22Rv1 (cell line): ENCODE measurements around the gene XAGE1B.
"Not testable (repeated sequence)": the region's sequence is repeated elsewhere in the genome, so short reads cannot be mapped to it uniquely, and the experiment has no call there.

Experiments used
- H3K27ac ChIP-seq: fragments of 450-650 bp; 2 replicates; pipeline ENCODE4 v1.5.1; 2017
- CTCF ChIP-seq: fragments of 450-650 bp; IDR thresholded peaks from 2 replicates; pipeline ENCODE4 v1.5.1; 2017; ENCODE audit warnings: mild to moderate bottlenecking
- ZFX ChIP-seq: fragments of 450-650 bp; IDR thresholded peaks from 2 replicates; pipeline ENCODE4 v1.6.1; 2017; ENCODE audit warnings: antibody characterized with exemption, borderline replicate concordance

XAGE1B gene

GRCh38 chrX:52509916-52510315 is 6.9 kb downstream of the XAGE1B start:
- no peak overlapping the region for H3K27ac ChIP-seq

GRCh38 chrX:52507331-52507730 is 9.5 kb downstream of the XAGE1B start:
- H3K27ac ChIP-seq = no peak overlapping the region
- TF ChIP-seq ZFX = no peak
- TF ChIP-seq CTCF = no peak

More at GRCh38 chrX:52509916-52510315, 6.9 kb downstream of the XAGE1B start:
- TF ChIP-seq ZFX = no peak
- TF ChIP-seq CTCF = no peak

- TF ChIP-seq ZFX (no peak), CTCF (no peak)
Observed at GRCh38 chrX:52504551-52504950, 12.3 kb downstream of the XAGE1B start.

GRCh38 chrX:52501362-52501761 is 15.5 kb downstream of the XAGE1B start:
- H3K27ac ChIP-seq = not testable (repeated sequence)

More at GRCh38 chrX:52504551-52504950, 12.3 kb downstream of the XAGE1B start:
- no peak overlapping the region for H3K27ac ChIP-seq

- not testable (repeated sequence) for H3K27ac ChIP-seq
Observed at GRCh38 chrX:52496419-52496772, 20.5 kb downstream of the XAGE1B start.

- H3K27ac ChIP-seq = not testable (repeated sequence)
Observed at GRCh38 chrX:52495545-52496418, 21.1 kb downstream of the XAGE1B start, which contains the start of gene XAGE1A. Gene XAGE1A (plus strand): TSS chrX:52495808. CDS start chrX:52497362, 1,554 bp downstream.

- H3K27ac ChIP-seq = not testable (repeated sequence)
Observed at GRCh38 chrX:52471301-52471700, 45.6 kb downstream of the XAGE1B start.
